B cell (primary cell): ENCODE measurements around the gene MVB12B. TPM values are rescaled to one million over a fixed set of nuclear protein-coding genes. Genes with fewer than 3 reads are reported as not detected.

Source experiments
- ATAC-seq: fragments of 200-7000 bp; cut with Tn5 transposase; one replicate; pipeline ENCODE4 v1.10.0; 2021; ENCODE audit warnings: low read depth, mild to moderate bottlenecking, moderate number of reproducible peaks, moderate library complexity
- CTCF ChIA-PET: fragments of 350-600 bp; sonication (Branson Sonifier 250); formaldehyde crosslinking; loops from one replicate; lab custom pipeline; 2021; ENCODE audit warnings: antibody characterized with exemption, inconsistent platforms; lab: Charles Lee
- POLR2A ChIA-PET: fragments of 350-600 bp; sonication (Branson Sonifier 250); formaldehyde crosslinking; loops from one replicate; lab custom pipeline; 2021; ENCODE audit warnings: antibody characterized with exemption; lab: Charles Lee
- DNase-seq: peaks from one replicate; pipeline ENCODE4 v3.0.0; 2013
- H2AFZ ChIP-seq: 2 replicates; pipeline ENCODE4 v1.6.1; 2012; ENCODE audit warnings: mild to moderate bottlenecking, low read depth, low read length; ENCODE audit not compliant: insufficient read depth, poor library complexity, severe bottlenecking
- H3K27ac ChIP-seq, 2 donors: 1 replicate in 1 of 2; 2 replicates in 1 of 2; pipeline ENCODE4 v1.5.1; 2012 to 2013; ENCODE audit warnings: low read length in 2 of 2, mild to moderate bottlenecking in 2 of 2, moderate library complexity in 1 of 2
- H3K27me3 ChIP-seq, 4 experiments: fragments of 200-600 bp in 1 of 4; sonication (generic) in 1 of 4; replicated peaks in 1 of 4; 1 replicate in 2 of 4; 2 replicates in 2 of 4; pipeline versions ENCODE4 v1.6.1 to v1.7.0; 2013 to 2016; ENCODE audit warnings: low read length in 3 of 4, mild to moderate bottlenecking in 2 of 4, mixed read lengths in 1 of 4, moderate library complexity in 1 of 4; ENCODE audit not compliant: insufficient read depth in 4 of 4, control insufficient read depth in 3 of 4; ENCODE audit errors: control extremely low read depth in 1 of 4
- H3K36me3 ChIP-seq, 2 experiments: replicated peaks in 1 of 2; 1 replicate in 1 of 2; 2 replicates in 1 of 2; pipeline versions ENCODE4 v1.6.1 to v1.7.1; 2013; ENCODE audit warnings: low read length in 1 of 2; ENCODE audit not compliant: insufficient read depth in 2 of 2, control insufficient read depth in 1 of 2; ENCODE audit errors: control extremely low read depth in 1 of 2, extremely low read depth in 1 of 2
- H3K4me1 ChIP-seq, 2 donors: fragments of 200-600 bp in 1 of 2; sonication (generic) in 1 of 2; 1 replicate in 1 of 2; 2 replicates in 1 of 2; pipeline versions ENCODE4 v1.5.1 to v1.6.1; 2013 to 2017; ENCODE audit warnings: low read length in 2 of 2; ENCODE audit not compliant: control insufficient read depth in 2 of 2, insufficient read depth in 2 of 2
- H3K4me2 ChIP-seq: replicated peaks from 2 replicates; pipeline ENCODE3; 2012; ENCODE audit warnings: mild to moderate bottlenecking, low read depth, low read length; ENCODE audit not compliant: poor library complexity, severe bottlenecking
- H3K4me3 ChIP-seq, 5 experiments: fragments of 200-600 bp in 1 of 5; sonication (generic) in 1 of 5; 1 replicate in 3 of 5; 2 replicates in 2 of 5; pipeline versions ENCODE4 v1.5.1 to v1.7.0; 2011 to 2016; ENCODE audit warnings: low read length in 4 of 5, mild to moderate bottlenecking in 4 of 5, low read depth in 2 of 5, control low read depth in 1 of 5, moderate library complexity in 1 of 5; ENCODE audit not compliant: insufficient read depth in 1 of 5; ENCODE audit errors: control extremely low read depth in 1 of 5, extremely low read depth in 1 of 5
- H3K79me2 ChIP-seq: fragments of 200-600 bp; sonication (generic); one replicate; pipeline ENCODE4 v1.6.0; 2016; ENCODE audit warnings: low read length; ENCODE audit not compliant: control insufficient read depth, insufficient read depth
- H3K9ac ChIP-seq: fragments of 200-600 bp; sonication (generic); 2 replicates; pipeline ENCODE4 v1.6.1; 2017; ENCODE audit warnings: mild to moderate bottlenecking, low read length, moderate library complexity
- H3K9me3 ChIP-seq, 3 donors: one replicate each; pipeline versions ENCODE4 v1.6.1 to v1.7.1; 2013; ENCODE audit warnings: low read length in 2 of 3; ENCODE audit not compliant: control insufficient read depth in 2 of 3, insufficient read depth in 1 of 3; ENCODE audit errors: control extremely low read depth in 1 of 3
- H4K20me1 ChIP-seq: 2 replicates; pipeline ENCODE4 v1.6.0; 2012; ENCODE audit warnings: mild to moderate bottlenecking, low read length; ENCODE audit not compliant: insufficient read depth, control insufficient read depth, poor library complexity, severe bottlenecking
- H3K27ac Mint-ChIP-seq: one replicate; pipeline ENCODE4 v1.8.0; 2021; ENCODE audit warnings: mixed read lengths
- H3K27me3 Mint-ChIP-seq: one replicate; pipeline ENCODE4 v1.8.0; 2021; ENCODE audit warnings: mixed read lengths
- H3K4me1 Mint-ChIP-seq: one replicate; pipeline ENCODE4 v1.8.0; 2021; ENCODE audit warnings: mixed read lengths
- H3K4me3 Mint-ChIP-seq: one replicate; pipeline ENCODE4 v1.8.0; 2021; ENCODE audit warnings: mixed read lengths
- H3K9me3 Mint-ChIP-seq: one replicate; pipeline ENCODE4 v1.8.0; 2022; ENCODE audit warnings: mixed read lengths; ENCODE audit not compliant: insufficient read depth
- CTCF ChIP-seq: fragments of 200-600 bp; IDR thresholded peaks from one replicate; pipeline ENCODE4 v1.8.0; 2022; ENCODE audit warnings: antibody characterized with exemption, mild to moderate bottlenecking
- EZH2 ChIP-seq: IDR thresholded peaks from 2 replicates; pipeline ENCODE4 v1.6.1; 2012; ENCODE audit warnings: borderline replicate concordance, low read depth, mild to moderate bottlenecking, moderate library complexity, low read length; ENCODE audit not compliant: insufficient read depth, poor library complexity, severe bottlenecking
- WGBS: methylation state at CpG from one replicate; pipeline ENCODE4 v1.1.5; 2013; ENCODE audit warnings: missing lambda C conversion rate; ENCODE audit not compliant: insufficient coverage; 5-methylcytosine and 5-hydroxymethylcytosine counted together
- intact Hi-C: fragments of 100-400 bp; cut with micrococcal nuclease; formaldehyde crosslinking; loops from one replicate; pipeline ENCODE4 v1.10.0; 2022
- polyA plus RNA-seq: library from polyadenylated mRNA; depleted of rRNA; stranded (reverse); fragments of >200 nt; gene quantifications from 2 replicates; pipeline ENCODE4 v1.2.3, GENCODE V29; 2012
- total RNA-seq, 2 donors: library from RNA; stranded (reverse); fragments of 120-200 nt in 1 of 2; gene quantifications; 1 replicate in 1 of 2; 2 replicates in 1 of 2; pipeline versions ENCODE4 v1.2.3 to v1.2.4, GENCODE V29; 2013 to 2022

Gene MVB12B
- total and polyA plus RNA-seq, 2 donors (not counting 1 experiment from before 2014, with no cell fraction given) = 1.2 to 9.8 TPM

- no peaks in the 10 kb centered on the region for H3K27me3 ChIP-seq
- H4K20me1 ChIP-seq = no peaks in the 10 kb centered on the region
- no peaks in the 10 kb centered on the region for H3K9me3 ChIP-seq
- TF ChIP-seq CTCF = no peak
- TF ChIP-seq EZH2 = no peak
- H3K79me2 ChIP-seq = no peaks in the 10 kb centered on the region
- no peak for ATAC-seq
- H3K36me3 ChIP-seq = no peaks in the 10 kb centered on the region
- Mint-ChIP-seq H3K27me3 (no peaks in the 10 kb centered on the region), H3K4me3 (no peak overlapping the region), H3K9me3 (no peaks in the 10 kb centered on the region), H3K27ac (no peak overlapping the region), H3K4me1 (no peaks in the 10 kb centered on the region)
- no peak overlapping the region for H2AFZ ChIP-seq
- no peak for DNase-seq
- WGBS = 96% methylated on average over 7 of the region's 9 CpGs
- no peak overlapping the region for H3K9ac ChIP-seq
- ChIA-PET POLR2A (interaction anchor here (0.9 kb wide), 1 partner anchor 11 kb away, joined by 11 read pairs; no protein-coding TSS in a partner anchor), CTCF (no interaction called here)
- H3K27ac ChIP-seq = no peak overlapping the region
- no peak overlapping the region for H3K4me3 ChIP-seq
- H3K4me2 ChIP-seq = no peak overlapping the region
- intact Hi-C loops = no loop called here
- no peaks in the 10 kb centered on the region for H3K4me1 ChIP-seq
Measured at GRCh38 chr9:126454795-126455194, 128.2 kb downstream of the MVB12B start.

GRCh38 chr9:126456441-126457174 lies 130.0 kb downstream of the MVB12B start:
- ATAC-seq (no peak), DNase-seq (no peak)
- H3K9me3 ChIP-seq = no peaks in the 10 kb centered on the region
- H3K27ac Mint-ChIP-seq = no peak overlapping the region
- ChIA-PET CTCF (interaction anchor here (0.7 to 1.0 kb wide), 3 partner anchors 42 to 106 kb away, joined by 3 read pairs; no protein-coding TSS in a partner anchor), POLR2A (interaction anchor here (0.7 kb wide), 1 partner anchor 253 kb away, joined by 9 read pairs; no protein-coding TSS in a partner anchor)
- H3K27ac ChIP-seq = no peak overlapping the region
- no peaks in the 10 kb centered on the region for H3K27me3 Mint-ChIP-seq
- no peaks in the 10 kb centered on the region for H3K4me1 ChIP-seq
- H2AFZ ChIP-seq = no peak overlapping the region
- WGBS = 92% methylated on average over 12 of the region's 16 CpGs
- TF ChIP-seq CTCF (no peak), EZH2 (no peak)
- H3K36me3 ChIP-seq = no peaks in the 10 kb centered on the region
- no peaks in the 10 kb centered on the region for H3K27me3 ChIP-seq
- no peak overlapping the region for H3K9ac ChIP-seq
- no peak overlapping the region for H3K4me2 ChIP-seq
- H3K4me3 Mint-ChIP-seq = no peak overlapping the region
- intact Hi-C loops = no loop called here
- H3K9me3 Mint-ChIP-seq = no peaks in the 10 kb centered on the region
- no peaks in the 10 kb centered on the region for H3K4me1 Mint-ChIP-seq
- no peaks in the 10 kb centered on the region for H3K79me2 ChIP-seq
- H3K4me3 ChIP-seq = no peak overlapping the region
- no peaks in the 10 kb centered on the region for H4K20me1 ChIP-seq
